Effector CD8-positive, alpha-beta T cell (primary cell): Measurements from ENCODE around the gene KRTAP4-3.
"Not testable (repeated sequence)": the region's sequence is repeated elsewhere in the genome, so short reads cannot be mapped to it uniquely, and the experiment has no call there.

Source experiments
- DNase-seq: peaks from one replicate; lab custom pipeline; 2025; lab: John Stamatoyannopoulos, UW

Gene KRTAP4-3

GRCh38 chr17:41117846-41118386 lies 50.1 kb downstream of the KRTAP4-3 start, which contains the start of gene KRTAP4-11:
Gene KRTAP4-11 (minus strand): TSS chr17:41118373. CDS start chr17:41118315, 58 bp downstream.
- not testable (repeated sequence) for DNase-seq
